Ishikawa (cell line): ENCODE data around the gene GRIK2.

ENCODE experiments used
- CEBPB ChIP-seq: IDR thresholded peaks from 2 replicates; pipeline ENCODE4 v1.6.1; 2012
- CREB1 ChIP-seq: IDR thresholded peaks from 2 replicates; pipeline ENCODE4 v1.6.1; 2012; ENCODE audit warnings: low read depth
- EGR1 ChIP-seq: IDR thresholded peaks from 2 replicates; pipeline ENCODE4 v1.6.1; 2012
- EP300 ChIP-seq: IDR thresholded peaks from 2 replicates; pipeline ENCODE4 v1.6.1; 2012; ENCODE audit warnings: borderline replicate concordance
- FOXM1 ChIP-seq: IDR thresholded peaks from 2 replicates; pipeline ENCODE4 v1.6.1; 2012; ENCODE audit warnings: low read depth, borderline replicate concordance
- NFIC ChIP-seq: IDR thresholded peaks from 2 replicates; pipeline ENCODE4 v1.6.1; 2012
- RAD21 ChIP-seq: IDR thresholded peaks from 2 replicates; pipeline ENCODE4 v1.6.1; 2012; ENCODE audit warnings: low read depth
- TAF1 ChIP-seq: IDR thresholded peaks from 2 replicates; pipeline ENCODE4 v1.6.1; 2012; ENCODE audit warnings: low read depth, mild to moderate bottlenecking
- TCF12 ChIP-seq: IDR thresholded peaks from 2 replicates; pipeline ENCODE4 v1.6.1; 2012; ENCODE audit warnings: low read depth
- TEAD4 ChIP-seq: IDR thresholded peaks from 2 replicates; pipeline ENCODE4 v1.6.1; 2012
- YY1 ChIP-seq: IDR thresholded peaks from 2 replicates; pipeline ENCODE4 v1.6.1; 2012; ENCODE audit warnings: low read depth
- ZBTB7A ChIP-seq: IDR thresholded peaks from 2 replicates; pipeline ENCODE4 v1.6.1; 2012; ENCODE audit warnings: low read depth
- TF ChIP-seq, protein P1 (sequence below): IDR thresholded peaks from 2 replicates; pipeline ENCODE4 v1.6.1; 2012
- TF ChIP-seq, protein P2 (sequence below): IDR thresholded peaks from 2 replicates; pipeline ENCODE4 v1.6.1; 2012
- TF ChIP-seq, protein P3 (sequence below): IDR thresholded peaks from 2 replicates; pipeline ENCODE4 v1.6.1; 2012; ENCODE audit warnings: low read depth, mild to moderate bottlenecking

Gene GRIK2

DNA sequence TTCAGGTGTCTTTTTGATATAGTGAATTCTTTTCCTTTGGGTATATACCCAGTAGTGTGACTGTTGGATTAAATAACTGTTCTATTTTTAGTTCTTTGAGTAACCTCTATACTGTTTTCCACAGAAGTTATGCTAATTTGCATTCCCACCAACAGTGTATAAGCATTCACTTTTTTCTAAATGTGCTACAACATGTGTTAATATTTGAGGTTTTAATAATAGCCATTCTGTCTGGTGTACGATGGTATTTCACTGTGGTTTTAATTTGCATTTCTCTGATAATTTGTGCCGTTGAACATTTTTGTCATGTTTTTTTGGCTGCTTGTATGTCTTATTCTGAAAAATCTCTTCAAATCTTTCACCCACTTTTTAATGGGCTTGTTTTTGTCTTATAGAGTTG, 563.5 kb downstream of the GRIK2 start:
- TF ChIP-seq, protein P1, sequence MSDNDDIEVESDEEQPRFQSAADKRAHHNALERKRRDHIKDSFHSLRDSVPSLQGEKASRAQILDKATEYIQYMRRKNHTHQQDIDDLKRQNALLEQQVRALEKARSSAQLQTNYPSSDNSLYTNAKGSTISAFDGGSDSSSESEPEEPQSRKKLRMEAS = no peak
- TF ChIP-seq TEAD4 (no peak), ZBTB7A (no peak), EP300 (no peak), TCF12 (no peak), TAF1 (no peak), EGR1 (no peak)
- TF ChIP-seq, protein P2, sequence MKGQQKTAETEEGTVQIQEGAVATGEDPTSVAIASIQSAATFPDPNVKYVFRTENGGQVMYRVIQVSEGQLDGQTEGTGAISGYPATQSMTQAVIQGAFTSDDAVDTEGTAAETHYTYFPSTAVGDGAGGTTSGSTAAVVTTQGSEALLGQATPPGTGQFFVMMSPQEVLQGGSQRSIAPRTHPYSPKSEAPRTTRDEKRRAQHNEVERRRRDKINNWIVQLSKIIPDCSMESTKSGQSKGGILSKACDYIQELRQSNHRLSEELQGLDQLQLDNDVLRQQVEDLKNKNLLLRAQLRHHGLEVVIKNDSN = no peak
- TF ChIP-seq, protein P3, sequence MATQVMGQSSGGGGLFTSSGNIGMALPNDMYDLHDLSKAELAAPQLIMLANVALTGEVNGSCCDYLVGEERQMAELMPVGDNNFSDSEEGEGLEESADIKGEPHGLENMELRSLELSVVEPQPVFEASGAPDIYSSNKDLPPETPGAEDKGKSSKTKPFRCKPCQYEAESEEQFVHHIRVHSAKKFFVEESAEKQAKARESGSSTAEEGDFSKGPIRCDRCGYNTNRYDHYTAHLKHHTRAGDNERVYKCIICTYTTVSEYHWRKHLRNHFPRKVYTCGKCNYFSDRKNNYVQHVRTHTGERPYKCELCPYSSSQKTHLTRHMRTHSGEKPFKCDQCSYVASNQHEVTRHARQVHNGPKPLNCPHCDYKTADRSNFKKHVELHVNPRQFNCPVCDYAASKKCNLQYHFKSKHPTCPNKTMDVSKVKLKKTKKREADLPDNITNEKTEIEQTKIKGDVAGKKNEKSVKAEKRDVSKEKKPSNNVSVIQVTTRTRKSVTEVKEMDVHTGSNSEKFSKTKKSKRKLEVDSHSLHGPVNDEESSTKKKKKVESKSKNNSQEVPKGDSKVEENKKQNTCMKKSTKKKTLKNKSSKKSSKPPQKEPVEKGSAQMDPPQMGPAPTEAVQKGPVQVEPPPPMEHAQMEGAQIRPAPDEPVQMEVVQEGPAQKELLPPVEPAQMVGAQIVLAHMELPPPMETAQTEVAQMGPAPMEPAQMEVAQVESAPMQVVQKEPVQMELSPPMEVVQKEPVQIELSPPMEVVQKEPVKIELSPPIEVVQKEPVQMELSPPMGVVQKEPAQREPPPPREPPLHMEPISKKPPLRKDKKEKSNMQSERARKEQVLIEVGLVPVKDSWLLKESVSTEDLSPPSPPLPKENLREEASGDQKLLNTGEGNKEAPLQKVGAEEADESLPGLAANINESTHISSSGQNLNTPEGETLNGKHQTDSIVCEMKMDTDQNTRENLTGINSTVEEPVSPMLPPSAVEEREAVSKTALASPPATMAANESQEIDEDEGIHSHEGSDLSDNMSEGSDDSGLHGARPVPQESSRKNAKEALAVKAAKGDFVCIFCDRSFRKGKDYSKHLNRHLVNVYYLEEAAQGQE = no peak

DNA sequence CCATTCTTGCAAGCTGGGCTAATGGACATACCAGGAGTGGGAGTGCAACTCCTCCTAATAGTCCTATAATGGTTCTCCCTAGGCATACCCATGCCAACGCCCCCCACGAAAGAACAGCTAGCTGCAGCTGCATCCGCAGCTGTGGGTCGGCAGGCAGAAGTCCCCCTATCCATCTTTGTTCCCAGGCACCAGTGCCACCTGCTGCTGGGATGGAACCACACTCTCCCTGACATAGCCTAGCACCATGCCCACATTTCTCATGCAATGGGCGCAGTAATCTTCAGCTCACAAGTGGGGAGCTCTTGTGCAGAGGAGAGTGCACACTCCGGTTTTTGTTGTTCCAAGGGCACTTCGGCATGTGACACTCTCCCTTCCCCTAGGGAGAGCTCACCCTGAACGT, 567.8 kb downstream of the GRIK2 start:
- TF ChIP-seq, protein P2 = no peak
- no peak for TF ChIP-seq TEAD4
- TF ChIP-seq, protein P1 = no peak
- no peak for TF ChIP-seq CEBPB
- no peak for TF ChIP-seq YY1
- no peak for TF ChIP-seq NFIC
- TF ChIP-seq ZBTB7A = no peak
- no peak for TF ChIP-seq RAD21
- TF ChIP-seq EGR1 = no peak

DNA sequence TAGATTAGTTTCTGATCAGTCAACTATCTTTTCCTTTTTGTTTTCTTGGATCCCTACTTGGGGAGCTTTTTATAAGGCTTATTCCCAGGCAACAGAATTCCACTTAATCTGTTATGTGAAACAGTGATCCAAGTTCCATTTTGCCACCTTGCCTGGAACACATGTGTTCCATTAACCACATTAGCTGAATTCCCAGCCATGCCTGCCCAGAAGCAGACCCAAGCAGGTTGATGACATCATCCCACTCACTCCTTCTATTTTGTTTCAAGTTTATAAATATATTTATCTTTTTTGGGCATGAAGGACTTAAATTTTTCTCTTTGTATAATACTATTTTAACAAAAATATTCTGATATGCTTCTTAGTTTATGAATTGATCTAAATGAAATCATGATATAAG, 587.4 kb downstream of the GRIK2 start:
- TF ChIP-seq NFIC (no peak), YY1 (no peak), TEAD4 (no peak), CEBPB (no peak), FOXM1 (no peak), TAF1 (no peak)

DNA sequence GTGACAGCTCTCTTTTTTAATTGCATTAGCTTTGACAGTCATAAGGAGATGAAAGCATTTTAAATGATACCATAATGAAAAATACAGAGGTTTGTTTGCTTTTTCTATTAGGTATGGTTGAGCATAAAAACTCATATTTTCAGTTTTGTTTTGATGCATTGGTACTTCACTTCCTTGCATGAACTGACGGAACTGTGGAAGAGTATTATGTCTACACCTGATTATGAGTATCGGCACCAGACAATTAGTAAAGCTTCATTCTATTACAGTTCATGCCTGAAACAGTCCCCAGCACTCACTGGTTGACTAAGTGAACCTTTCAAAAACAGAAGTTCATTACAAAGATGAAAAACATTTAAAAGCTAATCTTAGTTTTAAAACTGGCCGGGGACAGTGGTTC, 593.0 kb downstream of the GRIK2 start:
- no peak for TF ChIP-seq ZBTB7A
- TF ChIP-seq, protein P2 = no peak
- no peak for TF ChIP-seq TCF12
- TF ChIP-seq CREB1 = no peak
- TF ChIP-seq FOXM1 = no peak
- TF ChIP-seq, protein P3 = no peak
- TF ChIP-seq RAD21 = no peak
- TF ChIP-seq NFIC = no peak
- no peak for TF ChIP-seq YY1
- TF ChIP-seq CEBPB = no peak
- TF ChIP-seq EGR1 = no peak
- no peak for TF ChIP-seq TEAD4
- TF ChIP-seq, protein P1 = no peak
- TF ChIP-seq EP300 = no peak

DNA sequence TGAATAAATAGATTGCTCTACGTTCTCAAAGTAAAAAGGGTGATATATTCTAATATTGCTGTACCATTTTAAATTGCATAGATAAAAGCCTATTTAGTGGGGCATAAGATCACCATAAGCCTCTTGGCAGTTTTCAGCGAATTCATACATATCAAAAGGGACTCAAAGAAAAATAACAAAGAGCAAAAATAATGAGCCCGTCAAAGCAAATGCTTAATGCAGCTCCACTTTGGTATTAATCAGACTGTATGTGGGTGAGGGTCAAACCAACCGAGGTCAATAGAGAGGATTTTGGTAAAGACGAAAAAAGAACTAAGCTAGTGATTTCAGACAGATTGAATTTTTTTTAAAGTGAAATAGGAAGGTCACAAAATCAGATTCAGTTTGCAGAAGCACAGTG, 598.8 kb downstream of the GRIK2 start:
- TF ChIP-seq, protein P3 = no peak
- TF ChIP-seq NFIC (no peak), ZBTB7A (no peak), FOXM1 (no peak), CREB1 (no peak)
- TF ChIP-seq, protein P2 = no peak
- TF ChIP-seq, protein P1 = no peak
